ENCODE results near the gene P2RY6. TPM values are rescaled to one million over a fixed set of nuclear protein-coding genes. Genes with fewer than 3 reads are reported as not detected.

Gene P2RY6
- total RNA-seq, 1 experiment from 2014 or later: 3.3 TPM

DNA sequence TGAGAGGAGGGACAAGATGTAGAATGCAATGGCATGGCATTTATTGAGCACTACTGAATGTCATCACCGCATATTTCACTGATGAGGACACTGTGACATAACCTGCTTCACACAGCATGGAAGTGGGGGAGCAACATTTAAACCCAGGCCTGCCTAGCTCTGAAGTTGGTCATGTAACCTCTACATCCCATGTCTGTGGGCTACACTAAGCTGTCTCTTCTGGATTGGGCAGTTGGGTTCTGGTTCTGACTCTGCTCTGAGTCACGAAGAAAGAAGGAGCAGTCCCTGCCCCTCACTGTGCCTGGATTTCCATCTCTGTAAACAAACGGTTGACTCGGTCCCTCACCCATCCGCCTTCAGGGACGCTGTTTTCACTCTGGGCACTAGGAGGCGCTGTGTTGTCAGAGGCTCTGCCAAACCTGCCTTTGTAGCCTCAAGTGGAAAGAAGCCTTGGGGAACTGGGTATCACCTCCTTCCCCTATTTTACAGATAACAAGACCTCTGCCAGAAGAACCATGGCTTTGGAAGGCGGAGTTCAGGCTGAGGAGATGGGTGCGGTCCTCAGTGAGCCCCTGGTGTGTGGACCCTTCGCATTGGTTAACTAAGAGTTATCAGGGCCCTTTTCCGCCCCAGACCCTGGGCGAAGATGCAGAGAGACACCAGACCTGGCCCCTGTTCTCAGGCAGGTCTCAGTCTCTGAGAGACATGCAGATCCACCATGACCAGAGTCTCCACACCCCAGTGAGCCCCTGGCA, 23.3 kb downstream of the P2RY6 start:
- peak; percentile 88 for DNase-seq (ENCODE audit: low read depth)

DNA sequence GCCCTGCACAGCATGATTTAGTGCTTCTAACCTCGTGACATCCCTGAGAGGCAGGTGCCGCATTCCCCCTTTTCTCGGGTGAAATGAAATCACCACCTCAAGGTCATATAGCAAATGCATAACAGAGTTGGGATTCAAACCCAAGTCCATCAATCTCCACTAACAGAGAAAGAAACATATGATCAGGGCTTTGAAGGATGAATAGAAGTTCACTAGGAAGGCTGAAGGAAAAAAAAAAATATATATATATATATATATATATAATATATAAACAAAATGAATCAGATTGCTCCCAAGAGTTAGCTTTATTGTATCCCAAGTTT, 23.8 kb downstream of the P2RY6 start:
- DNase-seq (ENCODE audit: low read depth): no peak

DNA sequence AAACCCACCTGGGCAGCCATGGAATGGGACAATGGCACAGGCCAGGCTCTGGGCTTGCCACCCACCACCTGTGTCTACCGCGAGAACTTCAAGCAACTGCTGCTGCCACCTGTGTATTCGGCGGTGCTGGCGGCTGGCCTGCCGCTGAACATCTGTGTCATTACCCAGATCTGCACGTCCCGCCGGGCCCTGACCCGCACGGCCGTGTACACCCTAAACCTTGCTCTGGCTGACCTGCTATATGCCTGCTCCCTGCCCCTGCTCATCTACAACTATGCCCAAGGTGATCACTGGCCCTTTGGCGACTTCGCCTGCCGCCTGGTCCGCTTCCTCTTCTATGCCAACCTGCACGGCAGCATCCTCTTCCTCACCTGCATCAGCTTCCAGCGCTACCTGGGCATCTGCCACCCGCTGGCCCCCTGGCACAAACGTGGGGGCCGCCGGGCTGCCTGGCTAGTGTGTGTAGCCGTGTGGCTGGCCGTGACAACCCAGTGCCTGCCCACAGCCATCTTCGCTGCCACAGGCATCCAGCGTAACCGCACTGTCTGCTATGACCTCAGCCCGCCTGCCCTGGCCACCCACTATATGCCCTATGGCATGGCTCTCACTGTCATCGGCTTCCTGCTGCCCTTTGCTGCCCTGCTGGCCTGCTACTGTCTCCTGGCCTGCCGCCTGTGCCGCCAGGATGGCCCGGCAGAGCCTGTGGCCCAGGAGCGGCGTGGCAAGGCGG, 24.5 kb downstream of the P2RY6 start:
- no peak for DNase-seq (ENCODE audit: low read depth)

DNA sequence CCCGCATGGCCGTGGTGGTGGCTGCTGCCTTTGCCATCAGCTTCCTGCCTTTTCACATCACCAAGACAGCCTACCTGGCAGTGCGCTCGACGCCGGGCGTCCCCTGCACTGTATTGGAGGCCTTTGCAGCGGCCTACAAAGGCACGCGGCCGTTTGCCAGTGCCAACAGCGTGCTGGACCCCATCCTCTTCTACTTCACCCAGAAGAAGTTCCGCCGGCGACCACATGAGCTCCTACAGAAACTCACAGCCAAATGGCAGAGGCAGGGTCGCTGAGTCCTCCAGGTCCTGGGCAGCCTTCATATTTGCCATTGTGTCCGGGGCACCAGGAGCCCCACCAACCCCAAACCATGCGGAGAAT, 25.1 kb downstream of the P2RY6 start:
- DNase-seq (ENCODE audit: low read depth): no peak

DNA sequence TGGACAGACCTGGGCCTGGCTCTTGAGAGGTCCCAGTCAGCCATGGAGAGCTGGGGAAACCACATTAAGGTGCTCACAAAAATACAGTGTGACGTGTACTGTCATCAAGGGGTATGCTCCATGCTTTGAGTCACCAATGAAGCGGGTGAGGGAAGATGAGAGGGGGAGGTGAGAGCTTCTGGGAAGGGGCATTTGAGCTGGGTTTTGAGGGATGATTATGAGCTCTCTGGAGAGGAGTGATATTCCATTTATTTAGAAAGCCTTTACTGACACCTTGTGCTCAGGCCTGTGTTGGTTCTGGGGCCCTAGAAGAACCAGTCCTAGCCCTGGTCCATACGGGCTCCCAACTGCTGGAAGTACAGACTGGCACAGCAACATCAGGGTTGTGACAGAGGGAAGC, 25.6 kb downstream of the P2RY6 start:
- no peak for DNase-seq (ENCODE audit: low read depth)

DNA sequence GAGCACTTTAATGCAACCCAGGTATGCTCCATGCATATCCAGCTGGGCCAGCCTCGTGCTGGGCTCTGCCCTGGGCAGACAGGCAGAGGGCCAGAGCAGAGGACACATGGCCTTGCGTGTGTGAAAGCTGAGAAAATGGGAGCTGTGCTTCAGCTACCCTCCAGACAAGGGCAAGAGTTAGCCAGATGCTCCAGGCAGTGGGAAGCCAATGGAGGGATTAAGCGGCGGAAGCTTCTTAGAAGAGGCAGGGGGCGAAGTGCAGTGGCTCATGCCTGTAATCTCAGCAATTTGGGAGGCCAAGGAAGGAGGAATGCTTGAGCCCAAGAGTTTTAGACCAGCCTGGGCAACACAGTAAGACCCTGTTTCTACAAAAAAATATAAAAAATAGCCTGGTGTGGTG, 26.1 kb downstream of the P2RY6 start:
- no peak for DNase-seq (ENCODE audit: low read depth)

DNA sequence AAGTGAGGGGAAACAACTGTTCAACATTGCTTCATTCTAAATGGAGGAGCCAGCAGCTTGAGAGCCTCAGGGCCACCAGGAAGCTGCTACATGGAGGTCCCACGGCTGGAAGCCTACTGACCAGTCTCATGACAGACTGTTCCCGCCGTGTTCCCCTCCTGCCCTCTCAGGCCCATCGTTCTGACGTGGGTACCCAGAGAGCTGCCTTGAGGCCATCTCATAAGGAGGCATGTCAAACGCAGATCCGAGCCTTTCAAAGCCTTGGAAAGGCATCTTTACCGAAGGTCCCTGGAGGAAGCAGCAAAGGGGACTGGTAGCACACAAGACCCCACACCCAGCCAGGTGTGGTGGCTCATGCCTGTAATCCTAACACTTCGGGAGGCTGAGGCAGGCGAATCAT, 27.6 kb downstream of the P2RY6 start:
- no peak for DNase-seq (ENCODE audit: low read depth)

DNA sequence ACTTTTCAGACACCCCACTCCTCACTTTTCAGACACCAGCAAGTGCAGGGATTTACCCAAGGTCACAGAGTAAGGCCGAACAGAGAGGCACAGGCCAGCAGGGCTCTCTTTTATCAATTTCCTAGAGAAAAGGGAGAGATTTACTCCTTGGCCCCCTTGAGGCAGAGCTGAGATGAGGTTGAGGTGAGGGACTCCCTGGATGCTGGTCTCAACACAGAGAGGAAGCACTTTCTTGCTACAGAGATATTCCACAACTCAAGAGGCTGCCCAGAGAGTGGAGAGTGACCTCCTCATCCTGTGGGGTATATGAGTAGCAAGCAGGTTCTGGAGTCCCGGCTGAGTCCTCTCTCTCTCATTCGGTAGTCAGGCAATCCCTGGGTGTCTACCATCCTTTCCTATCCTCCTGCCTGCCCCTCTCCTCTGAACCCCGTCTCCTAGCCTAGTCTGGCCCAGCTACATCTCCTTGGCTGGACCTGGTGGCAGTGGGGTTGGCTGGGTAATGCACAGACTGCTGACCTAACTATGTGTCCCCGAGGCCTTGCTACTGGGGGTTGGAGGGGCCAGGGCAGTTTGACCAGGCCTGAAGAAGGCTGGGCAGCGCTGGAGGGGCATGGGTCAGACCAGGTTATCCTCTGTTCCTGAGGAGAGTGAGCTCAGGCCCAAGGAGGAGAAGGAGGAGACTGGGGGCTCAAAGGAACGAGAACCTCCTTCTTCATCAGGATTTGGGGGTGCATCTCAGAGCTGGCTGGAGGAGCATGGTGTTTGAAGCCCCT, 34.1 kb downstream of the P2RY6 start:
- DNase-seq (ENCODE audit: low read depth): no peak

DNA sequence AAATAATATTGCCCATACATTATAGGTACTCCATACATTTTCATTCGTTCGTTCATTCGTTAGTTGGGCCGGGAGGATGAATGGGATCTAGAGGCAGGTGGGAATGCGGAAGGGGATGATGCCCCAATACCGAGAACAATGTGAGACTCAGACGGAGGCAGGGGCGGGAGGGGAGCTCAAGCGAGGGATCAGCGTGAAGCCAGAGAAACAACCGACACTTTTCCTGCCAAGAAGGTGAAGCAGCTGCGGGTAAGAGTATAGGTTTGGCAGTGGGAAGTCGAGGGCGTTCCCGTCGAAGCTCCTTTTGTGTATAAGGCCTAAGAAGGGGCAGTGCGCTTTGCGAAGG, 34.8 kb downstream of the P2RY6 start:
- DNase-seq (ENCODE audit: low read depth): no peak

DNA sequence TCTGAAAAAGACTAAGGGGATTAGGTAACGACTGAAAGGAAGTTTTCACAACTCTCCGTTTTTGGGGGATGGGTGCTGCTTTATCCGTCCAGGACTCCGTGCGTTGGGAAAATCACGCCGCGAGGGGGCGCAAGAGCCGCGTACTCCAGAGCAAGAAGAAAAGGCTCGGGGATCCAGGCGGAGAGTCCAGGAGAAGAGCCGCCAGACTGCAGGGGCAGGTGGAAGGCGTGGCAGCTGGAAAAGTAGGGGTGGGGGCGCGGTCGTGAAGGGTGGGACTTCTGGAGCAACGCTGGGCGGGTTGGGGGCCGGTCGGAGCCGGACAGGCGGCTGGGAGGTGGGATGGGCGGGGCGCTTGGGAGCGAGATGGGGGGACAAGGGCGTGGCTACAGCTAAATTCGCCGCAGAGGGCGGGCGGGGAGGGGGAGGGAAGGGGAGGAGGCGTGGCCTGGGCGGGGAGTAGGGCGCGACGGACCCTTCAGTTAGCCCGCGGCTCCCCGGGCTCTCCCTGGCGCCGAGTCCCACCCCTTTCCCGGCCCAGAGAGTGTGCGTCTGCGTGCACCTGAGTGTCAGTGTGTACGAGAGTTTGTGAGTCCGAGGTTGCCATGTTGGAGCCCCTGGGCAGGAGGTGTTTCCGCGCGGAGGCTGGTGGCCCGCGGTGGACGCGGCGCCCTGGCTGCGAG, 35.3 kb downstream of the P2RY6 start:
- DNase-seq (ENCODE audit: low read depth): peak; percentile 97

DNA sequence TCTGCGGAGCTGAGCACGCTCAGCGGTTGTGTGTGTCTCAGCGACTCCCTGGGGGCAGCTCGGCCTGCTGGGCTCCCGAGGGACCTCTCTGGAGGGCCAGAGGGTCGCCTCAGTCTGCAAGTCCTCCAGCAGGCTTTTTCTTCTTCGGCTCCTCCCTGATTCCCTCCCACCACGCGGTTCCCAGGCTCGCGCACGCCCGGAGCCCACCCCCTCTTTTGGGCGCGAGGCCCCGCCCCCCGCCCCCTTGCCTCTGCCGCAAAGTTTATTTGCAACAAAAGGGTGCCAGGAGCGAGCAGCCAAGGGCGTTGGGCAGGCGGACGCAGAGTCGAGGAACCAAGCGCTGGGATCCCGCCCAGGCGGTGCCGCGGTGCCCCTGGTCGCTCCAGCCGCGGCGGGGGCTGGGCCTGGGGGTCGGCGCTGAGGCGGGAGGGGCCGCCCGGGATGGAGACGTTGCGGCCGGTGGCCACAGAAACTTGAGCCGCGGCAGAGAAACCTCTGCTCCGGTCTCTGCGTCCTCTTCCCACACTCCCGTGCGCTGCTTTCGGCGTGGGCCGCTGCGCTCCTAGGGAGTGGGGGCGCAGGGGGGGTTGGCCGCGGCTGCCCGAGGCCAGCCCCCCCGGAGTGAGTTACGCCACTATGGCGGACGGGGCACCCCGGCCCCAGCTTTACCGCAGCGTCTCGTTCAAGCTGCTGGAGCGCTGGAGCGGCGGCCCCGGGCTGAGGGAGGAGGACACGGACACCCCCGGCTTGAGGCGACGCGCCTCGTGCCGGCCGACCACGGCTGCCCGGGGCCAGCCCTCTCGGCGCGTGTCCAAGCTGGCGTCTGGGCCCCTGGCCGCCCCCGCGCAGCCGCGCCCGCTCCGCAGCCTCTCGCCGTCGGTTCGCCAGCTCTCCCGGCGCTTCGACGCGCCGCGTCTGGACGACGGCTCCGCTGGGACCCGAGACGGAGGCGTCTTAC, 36.1 kb downstream of the P2RY6 start, which contains the start of gene ARHGEF17:
TSS of gene ARHGEF17 (plus strand) at position 274 of the 958 bp plus-strand sequence. CDS start at position 637, 363 bp downstream.
- peak; percentile 58 for DNase-seq (ENCODE audit: low read depth)

DNA sequence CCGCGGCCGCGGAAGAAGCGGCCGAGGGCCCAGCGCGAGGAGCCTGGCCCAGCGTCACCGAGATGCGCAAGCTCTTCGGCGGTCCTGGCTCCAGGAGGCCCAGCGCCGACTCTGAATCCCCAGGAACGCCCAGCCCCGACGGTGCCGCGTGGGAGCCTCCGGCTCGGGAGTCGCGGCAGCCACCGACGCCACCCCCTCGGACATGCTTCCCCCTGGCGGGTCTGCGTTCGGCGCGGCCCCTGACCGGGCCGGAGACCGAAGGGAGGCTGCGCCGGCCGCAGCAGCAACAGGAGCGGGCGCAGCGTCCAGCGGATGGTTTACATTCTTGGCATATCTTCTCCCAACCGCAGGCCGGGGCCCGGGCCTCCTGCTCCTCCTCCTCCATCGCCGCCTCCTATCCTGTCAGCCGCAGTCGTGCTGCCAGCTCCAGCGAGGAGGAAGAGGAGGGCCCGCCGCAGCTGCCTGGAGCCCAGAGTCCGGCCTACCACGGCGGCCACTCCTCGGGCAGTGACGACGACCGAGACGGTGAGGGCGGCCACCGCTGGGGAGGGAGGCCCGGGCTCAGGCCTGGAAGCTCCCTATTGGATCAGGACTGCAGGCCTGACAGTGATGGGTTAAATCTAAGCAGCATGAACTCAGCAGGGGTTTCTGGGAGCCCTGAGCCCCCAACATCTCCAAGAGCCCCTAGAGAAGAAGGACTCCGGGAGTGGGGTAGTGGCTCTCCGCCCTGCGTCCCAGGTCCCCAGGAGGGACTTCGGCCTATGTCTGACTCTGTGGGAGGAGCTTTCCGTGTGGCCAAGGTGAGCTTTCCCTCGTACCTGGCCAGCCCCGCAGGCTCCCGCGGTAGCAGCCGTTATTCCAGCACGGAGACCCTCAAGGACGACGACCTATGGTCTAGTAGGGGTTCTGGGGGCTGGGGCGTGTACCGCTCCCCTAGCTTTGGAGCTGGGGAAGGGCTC, 37.1 kb downstream of the P2RY6 start:
- DNase-seq (ENCODE audit: low read depth): peak; percentile 95

DNA sequence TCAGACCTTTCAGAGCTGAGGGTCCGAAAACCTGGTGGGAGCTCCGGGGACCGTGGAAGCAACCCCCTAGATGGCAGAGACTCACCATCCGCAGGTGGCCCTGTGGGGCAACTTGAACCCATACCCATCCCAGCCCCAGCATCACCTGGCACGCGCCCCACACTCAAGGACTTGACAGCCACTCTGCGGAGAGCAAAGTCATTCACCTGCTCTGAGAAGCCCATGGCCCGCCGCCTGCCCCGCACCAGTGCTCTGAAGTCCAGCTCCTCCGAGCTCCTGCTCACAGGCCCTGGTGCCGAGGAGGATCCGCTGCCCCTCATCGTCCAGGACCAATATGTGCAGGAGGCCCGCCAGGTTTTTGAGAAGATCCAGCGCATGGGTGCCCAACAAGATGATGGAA, 37.9 kb downstream of the P2RY6 start:
- no peak for DNase-seq (ENCODE audit: low read depth)

DNA sequence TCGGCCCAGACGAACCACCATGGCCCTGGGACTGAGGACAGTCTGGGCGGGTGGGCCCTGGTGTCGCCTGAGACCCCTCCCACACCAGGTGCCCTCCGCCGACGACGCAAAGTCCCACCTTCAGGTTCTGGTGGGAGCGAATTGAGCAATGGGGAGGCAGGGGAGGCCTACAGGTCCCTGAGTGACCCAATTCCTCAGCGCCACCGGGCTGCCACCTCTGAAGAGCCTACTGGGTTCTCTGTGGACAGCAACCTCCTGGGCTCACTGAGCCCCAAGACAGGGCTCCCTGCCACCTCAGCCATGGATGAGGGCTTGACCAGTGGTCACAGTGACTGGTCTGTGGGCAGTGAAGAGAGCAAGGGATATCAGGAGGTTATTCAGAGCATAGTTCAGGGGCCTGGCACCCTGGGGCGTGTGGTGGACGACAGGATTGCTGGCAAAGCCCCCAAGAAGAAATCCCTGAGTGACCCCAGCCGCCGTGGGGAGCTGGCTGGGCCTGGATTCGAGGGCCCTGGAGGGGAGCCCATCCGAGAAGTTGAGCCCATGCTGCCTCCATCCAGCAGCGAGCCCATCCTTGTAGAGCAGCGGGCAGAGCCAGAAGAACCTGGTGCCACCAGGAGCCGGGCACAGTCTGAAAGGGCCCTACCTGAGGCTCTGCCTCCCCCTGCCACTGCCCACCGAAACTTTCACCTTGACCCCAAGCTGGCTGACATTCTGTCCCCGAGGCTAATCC, 38.7 kb downstream of the P2RY6 start:
- DNase-seq (ENCODE audit: low read depth): no peak

DNA sequence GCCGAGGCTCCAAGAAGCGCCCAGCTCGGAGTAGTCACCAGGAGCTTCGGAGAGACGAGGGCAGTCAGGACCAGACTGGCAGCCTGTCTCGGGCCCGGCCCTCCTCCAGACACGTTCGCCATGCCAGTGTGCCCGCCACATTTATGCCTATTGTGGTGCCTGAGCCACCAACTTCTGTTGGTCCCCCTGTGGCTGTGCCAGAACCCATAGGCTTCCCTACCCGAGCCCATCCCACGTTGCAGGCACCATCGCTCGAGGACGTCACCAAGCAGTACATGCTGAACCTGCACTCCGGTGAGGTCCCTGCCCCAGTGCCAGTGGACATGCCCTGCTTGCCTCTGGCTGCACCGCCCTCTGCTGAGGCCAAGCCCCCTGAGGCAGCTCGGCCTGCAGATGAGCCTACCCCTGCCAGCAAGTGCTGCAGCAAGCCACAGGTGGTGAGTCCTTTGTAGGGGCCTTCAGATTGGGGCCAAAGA, 39.3 kb downstream of the P2RY6 start:
- no peak for DNase-seq (ENCODE audit: low read depth)

DNA sequence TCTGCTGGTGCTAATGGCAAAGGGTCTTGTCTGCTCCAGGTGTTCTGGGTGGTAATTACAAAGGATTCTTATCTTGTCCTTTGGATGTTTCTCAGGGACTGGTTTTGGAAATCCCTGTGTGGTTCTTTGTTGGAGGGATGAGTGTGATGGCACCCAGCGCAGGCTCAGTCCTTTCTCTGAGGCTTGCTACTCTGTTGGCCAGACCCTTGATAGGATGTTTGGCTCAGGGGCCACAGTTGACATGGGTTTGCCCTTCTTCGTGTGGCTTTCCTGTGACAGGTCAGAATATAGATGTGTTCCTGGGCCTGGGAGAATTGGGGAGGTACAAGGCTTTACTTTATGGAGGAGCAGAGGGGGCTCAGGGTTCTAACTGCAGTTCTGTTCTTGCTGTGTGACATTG, 39.9 kb downstream of the P2RY6 start:
- no peak for DNase-seq (ENCODE audit: low read depth)

DNA sequence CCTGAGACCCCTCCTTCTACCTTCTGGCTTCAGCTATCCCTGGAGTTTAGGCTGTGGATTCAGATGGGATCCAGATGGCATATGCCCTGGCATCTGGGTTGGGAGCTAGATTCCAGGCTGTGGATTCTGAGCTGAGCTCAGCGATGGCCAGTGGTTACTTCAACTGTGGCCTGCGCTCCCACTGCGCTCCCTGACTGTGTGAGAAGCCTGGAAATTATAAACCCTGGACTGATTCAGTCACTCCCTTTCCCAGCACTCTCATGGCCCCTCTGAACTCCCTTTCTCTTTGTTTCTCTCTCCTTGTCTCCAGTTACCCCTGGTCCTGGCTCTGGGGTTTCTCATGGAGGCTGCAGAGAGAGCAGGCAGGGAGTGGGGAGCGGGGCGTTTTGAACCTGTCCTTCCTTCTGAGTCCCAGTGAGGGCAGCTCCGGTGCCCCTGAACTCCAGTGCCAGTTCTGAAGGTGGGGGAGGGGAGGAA, 40.8 kb downstream of the P2RY6 start:
- DNase-seq (ENCODE audit: low read depth): no peak

DNA sequence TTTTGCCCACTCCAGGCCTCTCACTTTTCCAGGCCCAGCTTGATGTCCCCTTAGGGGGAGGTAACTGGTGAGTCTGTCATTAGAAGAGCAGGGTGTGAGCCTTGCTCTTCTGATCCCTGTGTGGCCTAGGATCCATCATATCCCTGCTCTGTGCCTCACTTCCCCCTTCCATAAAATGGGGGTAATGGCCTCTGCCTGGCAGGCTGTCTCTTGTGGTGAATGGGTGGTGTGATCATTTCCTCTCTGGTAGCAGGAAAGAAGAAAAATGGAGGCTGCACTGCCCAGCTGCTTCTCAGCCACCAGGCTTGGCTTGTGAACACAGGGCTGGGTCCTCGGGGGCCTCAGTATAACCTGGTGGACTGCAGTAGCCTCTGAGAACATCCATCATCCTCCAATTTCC, 41.5 kb downstream of the P2RY6 start:
- no peak for DNase-seq (ENCODE audit: low read depth)

Measured in M059J (cell line).